CD8-positive, alpha-beta memory T cell (primary cell): ENCODE measurements around the gene GPX5. TPM values are rescaled to one million over a fixed set of nuclear protein-coding genes. Genes with fewer than 3 reads are reported as not detected.

Source experiments
- CTCF ChIA-PET: fragments of 350-600 bp; sonication (Branson Sonifier 250); formaldehyde crosslinking; loops from one replicate; lab custom pipeline; 2021; ENCODE audit warnings: antibody characterized with exemption; lab: Charles Lee
- POLR2A ChIA-PET: fragments of 350-600 bp; sonication (Branson Sonifier 250); formaldehyde crosslinking; loops from one replicate; lab custom pipeline; 2021; ENCODE audit warnings: antibody characterized with exemption; lab: Charles Lee
- DNase-seq, 5 donors: peaks; one replicate each; pipeline versions ENCODE4 v3.0.0 to v3.0.0-alpha.2; 2020 to 2022; ENCODE audit warnings: mixed read lengths in 1 of 5
- H3K27ac ChIP-seq: one replicate; pipeline ENCODE4 v1.7.0; 2013; ENCODE audit warnings: low read depth, mild to moderate bottlenecking, low read length, moderate library complexity
- H3K27me3 ChIP-seq: 2 replicates; pipeline ENCODE4 v1.7.0; 2013; ENCODE audit warnings: low read length, mild to moderate bottlenecking; ENCODE audit not compliant: insufficient read depth, poor library complexity, severe bottlenecking
- H3K36me3 ChIP-seq: 2 replicates; pipeline ENCODE4 v1.7.0; 2013; ENCODE audit warnings: mild to moderate bottlenecking, low read length, moderate library complexity; ENCODE audit not compliant: insufficient read depth
- H3K4me1 ChIP-seq: 2 replicates; pipeline ENCODE4 v1.7.0; 2013; ENCODE audit warnings: mild to moderate bottlenecking, low read length, moderate library complexity; ENCODE audit not compliant: insufficient read depth
- H3K4me3 ChIP-seq: 2 replicates; pipeline ENCODE4 v1.7.0; 2013; ENCODE audit warnings: mild to moderate bottlenecking, low read length
- H3K9me3 ChIP-seq: 2 replicates; pipeline ENCODE4 v1.7.0; 2013; ENCODE audit warnings: mild to moderate bottlenecking, low read length
- H3K27ac Mint-ChIP-seq, 8 donors: one replicate each; pipeline ENCODE4 v1.8.0; 2020 to 2021; ENCODE audit warnings: mixed read lengths in 8 of 8, mild to moderate bottlenecking in 6 of 8, inconsistent platforms in 3 of 8, moderate library complexity in 3 of 8
- H3K27me3 Mint-ChIP-seq, 2 donors: one replicate each; pipeline ENCODE4 v1.8.0; 2020 to 2021; ENCODE audit warnings: mixed read lengths in 2 of 2, mild to moderate bottlenecking in 1 of 2, moderate library complexity in 1 of 2
- H3K36me3 Mint-ChIP-seq, 3 donors: one replicate each; pipeline ENCODE4 v1.8.0; 2020 to 2021; ENCODE audit warnings: mixed read lengths in 3 of 3, inconsistent platforms in 1 of 3, mild to moderate bottlenecking in 1 of 3
- H3K4me1 Mint-ChIP-seq, 3 donors: one replicate each; pipeline ENCODE4 v1.8.0; 2020 to 2021; ENCODE audit warnings: mixed read lengths in 3 of 3, inconsistent platforms in 1 of 3, mild to moderate bottlenecking in 1 of 3
- H3K4me3 Mint-ChIP-seq, 7 donors: one replicate each; pipeline ENCODE4 v1.8.0; 2020 to 2021; ENCODE audit warnings: mixed read lengths in 7 of 7, mild to moderate bottlenecking in 6 of 7, moderate library complexity in 4 of 7, inconsistent platforms in 2 of 7
- H3K9me3 Mint-ChIP-seq, 5 donors: one replicate each; pipeline ENCODE4 v1.8.0; 2020 to 2022; ENCODE audit warnings: mixed read lengths in 5 of 5, mild to moderate bottlenecking in 3 of 5, moderate library complexity in 2 of 5, inconsistent platforms in 1 of 5
- polyA plus RNA-seq: library from polyadenylated mRNA; unstranded; fragments of 300-500 nt; fragmentation: Illumina TruSeq; gene quantifications from one replicate; pipeline ENCODE4 v1.2.3, GENCODE V29; 2021
- total RNA-seq, 2 experiments: library from RNA; stranded (reverse); gene quantifications; one replicate each; pipeline ENCODE4 v1.2.3, GENCODE V29; 2021

GPX5 gene
- total and polyA plus RNA-seq, 3 experiments from 2014 or later: 0.84 TPM; not detected in 2

GRCh38 chr6:28489366-28490204 is 36.1 kb upstream of the GPX5 start:
- CTCF ChIA-PET: no interaction called here
- Mint-ChIP-seq H3K36me3 (peaks cover 0 to 4% (median 0%) of the 10 kb centered on the region in 3 donors), H3K27me3 (peaks cover 38 to 84% of the 10 kb centered on the region in 2 donors), H3K9me3 (peaks cover 2 to 5% (median 5%) of the 10 kb centered on the region in 5 donors), H3K27ac (no peak overlapping the region), H3K4me3 (peak overlapping the region in 6 of 7 donors; percentile 23 to 83 (median 46)), H3K4me1 (peaks cover 14 to 15% (median 15%) of the 10 kb centered on the region in 3 donors)
- DNase-seq: peak in 1 of 5 donors; percentile 49
- Histone ChIP-seq H3K4me3 (peak overlapping the region; percentile 38), H3K27me3 (peaks cover 15% of the 10 kb centered on the region), H3K27ac (peak overlapping the region; percentile 75), H3K9me3 (no peaks in the 10 kb centered on the region), H3K4me1 (peaks cover 10% of the 10 kb centered on the region), H3K36me3 (no peaks in the 10 kb centered on the region)
- POLR2A ChIA-PET: no interaction called here

GRCh38 chr6:28490205-28490890 is 35.3 kb upstream of the GPX5 start:
- no peak for DNase-seq
- Histone ChIP-seq H3K9me3 (no peaks in the 10 kb centered on the region), H3K27me3 (peaks cover 15% of the 10 kb centered on the region), H3K36me3 (no peaks in the 10 kb centered on the region), H3K27ac (peak overlapping the region; percentile 75), H3K4me1 (peaks cover 10% of the 10 kb centered on the region), H3K4me3 (peak overlapping the region; percentile 38)
- ChIA-PET CTCF (no interaction called here), POLR2A (no interaction called here)
- Mint-ChIP-seq H3K27me3 (peaks cover 38 to 82% of the 10 kb centered on the region in 2 donors), H3K36me3 (peaks cover 0 to 2% (median 0%) of the 10 kb centered on the region in 3 donors), H3K4me3 (peak overlapping the region in 6 of 7 donors; percentile 23 to 76 (median 46)), H3K9me3 (peaks cover 2 to 5% (median 5%) of the 10 kb centered on the region in 5 donors), H3K4me1 (peaks cover 14 to 15% (median 15%) of the 10 kb centered on the region in 3 donors), H3K27ac (no peak overlapping the region)

GRCh38 chr6:28491984-28492317 is 33.7 kb upstream of the GPX5 start:
- Histone ChIP-seq H3K36me3 (no peaks in the 10 kb centered on the region), H3K4me3 (no peak overlapping the region), H3K4me1 (peaks cover 10% of the 10 kb centered on the region), H3K9me3 (no peaks in the 10 kb centered on the region), H3K27ac (peak overlapping the region; percentile 33), H3K27me3 (peaks cover 15% of the 10 kb centered on the region)
- DNase-seq: no peak
- peak overlapping the region in 1 of 8 donors; percentile 41 for H3K27ac Mint-ChIP-seq
- ChIA-PET CTCF (no interaction called here), POLR2A (no interaction called here)
- peaks cover 14 to 15% (median 15%) of the 10 kb centered on the region in 3 donors for H3K4me1 Mint-ChIP-seq
- H3K27me3 Mint-ChIP-seq: peaks cover 37 to 75% of the 10 kb centered on the region in 2 donors
- peaks cover 0 to 2% (median 0%) of the 10 kb centered on the region in 5 donors for H3K9me3 Mint-ChIP-seq
- H3K4me3 Mint-ChIP-seq: peak overlapping the region in 1 of 7 donors; percentile 3
- H3K36me3 Mint-ChIP-seq: no peaks in the 10 kb centered on the region

- peaks cover 0 to 2% (median 0%) of the 10 kb centered on the region in 3 donors for H3K4me1 Mint-ChIP-seq
- no peak overlapping the region for H3K4me3 Mint-ChIP-seq
- Histone ChIP-seq H3K4me3 (no peak overlapping the region), H3K9me3 (no peaks in the 10 kb centered on the region), H3K27ac (no peak overlapping the region), H3K36me3 (no peaks in the 10 kb centered on the region), H3K27me3 (no peaks in the 10 kb centered on the region), H3K4me1 (no peaks in the 10 kb centered on the region)
- H3K27me3 Mint-ChIP-seq: peaks cover 12 to 53% of the 10 kb centered on the region in 2 donors
- ChIA-PET POLR2A (no interaction called here), CTCF (no interaction called here)
- no peak overlapping the region for H3K27ac Mint-ChIP-seq
- no peak for DNase-seq
- no peaks in the 10 kb centered on the region for H3K36me3 Mint-ChIP-seq
- H3K9me3 Mint-ChIP-seq: no peaks in the 10 kb centered on the region
Observed at GRCh38 chr6:28496099-28496779, 29.4 kb upstream of the GPX5 start.

GRCh38 chr6:28497306-28497705 is 28.4 kb upstream of the GPX5 start:
- no peaks in the 10 kb centered on the region for H3K9me3 Mint-ChIP-seq
- H3K4me1 Mint-ChIP-seq: no peaks in the 10 kb centered on the region
- CTCF ChIA-PET: no interaction called here
- H3K36me3 Mint-ChIP-seq: no peaks in the 10 kb centered on the region
- Histone ChIP-seq H3K36me3 (no peaks in the 10 kb centered on the region), H3K27me3 (no peaks in the 10 kb centered on the region), H3K9me3 (no peaks in the 10 kb centered on the region), H3K27ac (no peak overlapping the region), H3K4me1 (no peaks in the 10 kb centered on the region), H3K4me3 (no peak overlapping the region)
- POLR2A ChIA-PET: no interaction called here
- no peak for DNase-seq
- peaks cover 6 to 44% of the 10 kb centered on the region in 2 donors for H3K27me3 Mint-ChIP-seq
- no peak overlapping the region for H3K27ac Mint-ChIP-seq
- no peak overlapping the region for H3K4me3 Mint-ChIP-seq

GRCh38 chr6:28497893-28498292 is 27.8 kb upstream of the GPX5 start:
- Histone ChIP-seq H3K4me3 (no peak overlapping the region), H3K27ac (no peak overlapping the region), H3K27me3 (no peaks in the 10 kb centered on the region), H3K36me3 (no peaks in the 10 kb centered on the region), H3K9me3 (no peaks in the 10 kb centered on the region), H3K4me1 (no peaks in the 10 kb centered on the region)
- Mint-ChIP-seq H3K9me3 (no peaks in the 10 kb centered on the region), H3K27ac (no peak overlapping the region), H3K36me3 (no peaks in the 10 kb centered on the region), H3K27me3 (peaks cover 9 to 41% of the 10 kb centered on the region in 2 donors), H3K4me3 (no peak overlapping the region), H3K4me1 (no peaks in the 10 kb centered on the region)
- CTCF ChIA-PET: no interaction called here
- POLR2A ChIA-PET: no interaction called here
- DNase-seq: no peak

- H3K27me3 Mint-ChIP-seq: peaks cover 12 to 37% of the 10 kb centered on the region in 2 donors
- H3K4me1 ChIP-seq: no peaks in the 10 kb centered on the region
- CTCF ChIA-PET: no interaction called here
Observed at GRCh38 chr6:28501259-28501658, 24.4 kb upstream of the GPX5 start.

More at GRCh38 chr6:28501259-28501658, 24.4 kb upstream of the GPX5 start:
- POLR2A ChIA-PET: no interaction called here
- no peaks in the 10 kb centered on the region for H3K9me3 ChIP-seq
- H3K27ac Mint-ChIP-seq: no peak overlapping the region
- peaks cover 0 to 1% (median 0%) of the 10 kb centered on the region in 3 donors for H3K4me1 Mint-ChIP-seq
- DNase-seq: no peak
- no peak overlapping the region for H3K4me3 Mint-ChIP-seq
- no peaks in the 10 kb centered on the region for H3K27me3 ChIP-seq
- H3K9me3 Mint-ChIP-seq: no peaks in the 10 kb centered on the region
- H3K27ac ChIP-seq: no peak overlapping the region
- no peak overlapping the region for H3K4me3 ChIP-seq
- no peaks in the 10 kb centered on the region for H3K36me3 Mint-ChIP-seq
- no peaks in the 10 kb centered on the region for H3K36me3 ChIP-seq
